HG02973 (cell line): Measurements from ENCODE around the gene MAST1.

ENCODE experiments used
- ATAC-seq: cut with Tn5 transposase; IDR thresholded peaks from one replicate; pipeline ENCODE4 v1.9.1; 2021; ENCODE audit warnings: moderate library complexity; ENCODE audit not compliant: unreplicated experiment

Gene MAST1

GRCh38 chr19:12867120-12868099 lies 29.1 kb downstream of the MAST1 start:
- ATAC-seq, result peak; percentile 53

- no peak for ATAC-seq
Observed at GRCh38 chr19:12868540-12869112, 30.3 kb downstream of the MAST1 start.

- no peak for ATAC-seq
Observed at GRCh38 chr19:12871681-12872080, 33.4 kb downstream of the MAST1 start.

GRCh38 chr19:12872255-12872654 lies 33.9 kb downstream of the MAST1 start:
- ATAC-seq, result no peak

- no peak for ATAC-seq
Observed at GRCh38 chr19:12872941-12873890, 34.9 kb downstream of the MAST1 start.

- ATAC-seq, result no peak
Observed at GRCh38 chr19:12873891-12874745, 35.8 kb downstream of the MAST1 start.

- no peak for ATAC-seq
Observed at GRCh38 chr19:12875086-12875485, 36.8 kb downstream of the MAST1 start.

GRCh38 chr19:12880551-12881171 lies 42.3 kb downstream of the MAST1 start:
- peak; percentile 8 for ATAC-seq

GRCh38 chr19:12881172-12881808 lies 43.0 kb downstream of the MAST1 start, which contains the start of gene DNASE2:
DNASE2 (minus strand) TSS chr19:12881449; CDS start chr19:12881375, 74 bp downstream.
- ATAC-seq, result peak; percentile 67

- no peak for ATAC-seq
Observed at GRCh38 chr19:12882589-12882988, 44.3 kb downstream of the MAST1 start.

- ATAC-seq, result no peak
Observed at GRCh38 chr19:12884202-12884601, 45.9 kb downstream of the MAST1 start.

GRCh38 chr19:12884627-12884925 lies 46.3 kb downstream of the MAST1 start:
- no peak for ATAC-seq

GRCh38 chr19:12884926-12885748 lies 46.8 kb downstream of the MAST1 start:
- no peak for ATAC-seq

- no peak for ATAC-seq
Observed at GRCh38 chr19:12885749-12886650, 47.7 kb downstream of the MAST1 start.

GRCh38 chr19:12886651-12886968 lies 48.3 kb downstream of the MAST1 start:
- no peak for ATAC-seq

GRCh38 chr19:12886969-12887747 lies 48.8 kb downstream of the MAST1 start, which contains the start of gene KLF1:
KLF1 (minus strand) TSS chr19:12887201; CDS start chr19:12887140, 61 bp downstream.
- no peak for ATAC-seq
